Measurements from ENCODE around the gene SPATA20.

Gene SPATA20

DNA sequence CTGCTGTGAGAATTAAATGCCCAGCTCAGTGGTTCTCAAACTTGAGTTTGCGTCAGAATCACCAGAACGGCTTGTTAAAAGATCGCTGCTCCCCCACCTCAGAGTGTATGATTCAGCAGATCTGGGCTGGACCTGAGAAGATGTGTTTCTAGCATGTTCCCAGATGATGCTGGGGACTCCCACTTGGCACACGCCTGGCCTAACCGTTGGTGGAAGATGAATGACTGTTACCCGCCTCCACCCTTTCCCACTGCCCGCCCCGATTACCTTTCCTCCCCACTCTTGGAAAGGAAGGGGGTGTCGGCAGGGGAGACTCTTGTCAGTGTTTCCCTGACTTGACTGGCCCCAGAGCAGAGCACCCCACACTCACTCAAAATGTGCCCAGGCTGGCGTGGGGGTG lies 58.5 kb downstream of the SPATA20 start:
- DNase-seq: no peak
